Esophagus squamous epithelium (tissue), 5 donors: ENCODE results near the gene GTF2I. TPM values are rescaled to one million over a fixed set of nuclear protein-coding genes. Genes with fewer than 3 reads are reported as not detected.

Source experiments
- DNase-seq: peaks from one replicate; lab custom pipeline; 2025; lab: John Stamatoyannopoulos, UW
- H3K27ac ChIP-seq, 4 donors: fragments of 200-600 bp; sonication (generic); one replicate each; pipeline ENCODE4 v1.5.1; 2016 to 2019; ENCODE audit warnings: mild to moderate bottlenecking in 1 of 4
- H3K27me3 ChIP-seq, 4 donors: fragments of 200-600 bp; sonication (generic); 1 replicate in 3 of 4; 2 replicates in 1 of 4; pipeline versions ENCODE4 v1.5.1 to v1.6.0; 2017 to 2021; ENCODE audit warnings: antibody characterized with exemption in 1 of 4
- H3K36me3 ChIP-seq, 3 donors: fragments of 200-600 bp; sonication (generic); one replicate each; pipeline ENCODE4 v1.5.1; 2016 to 2019
- H3K4me1 ChIP-seq, 3 donors: fragments of 200-600 bp; sonication (generic); one replicate each; pipeline ENCODE4 v1.5.1; 2017 to 2019
- H3K4me3 ChIP-seq, 4 donors: fragments of 200-600 bp; sonication (generic); 1 replicate in 3 of 4; 2 replicates in 1 of 4; pipeline ENCODE4 v1.5.1; 2016 to 2019; ENCODE audit warnings: mild to moderate bottlenecking in 2 of 4, moderate library complexity in 1 of 4
- H3K9me3 ChIP-seq, 3 donors: fragments of 200-600 bp; sonication (generic); one replicate each; pipeline ENCODE4 v1.5.1; 2016 to 2019
- POLR2A ChIP-seq, 4 donors: fragments of 450-650 bp; IDR thresholded peaks; one replicate each; pipeline ENCODE4 v1.6.1; 2017; ENCODE audit warnings: antibody characterized with exemption in 4 of 4, mild to moderate bottlenecking in 4 of 4, moderate library complexity in 3 of 4
- whole genome bisulfite sequencing, 2 donors: methylation state at CpG; one replicate each; pipeline ENCODE4 v1.1.5; 2018; 5-methylcytosine and 5-hydroxymethylcytosine counted together
- intact Hi-C: fragments of 100-400 bp; cut with DNase I; formaldehyde crosslinking; loops from one replicate; pipeline ENCODE4 v1.15.0; 2022
- total RNA-seq, 4 donors: library from RNA; depleted of rRNA; stranded (reverse); fragments of >200 nt; gene quantifications; one replicate each; pipeline ENCODE4 v1.1.0, GENCODE V29; 2016
- TF ChIP-seq, protein P1 (sequence below), 6 experiments: fragments of 450-650 bp in 4 of 6; fragments of 200-600 bp in 2 of 6; sonication (generic) in 2 of 6; IDR thresholded peaks; one replicate each; pipeline ENCODE4 v1.5.1; 2016 to 2019; ENCODE audit warnings: antibody characterized with exemption in 6 of 6, mild to moderate bottlenecking in 4 of 6, moderate library complexity in 4 of 6
- donor health status: DM: yes; HTN: yes; CAD: no.

The GTF2I gene
- total RNA-seq, 4 donors from 2014 or later: 104 to 146 (median 129) TPM

DNA sequence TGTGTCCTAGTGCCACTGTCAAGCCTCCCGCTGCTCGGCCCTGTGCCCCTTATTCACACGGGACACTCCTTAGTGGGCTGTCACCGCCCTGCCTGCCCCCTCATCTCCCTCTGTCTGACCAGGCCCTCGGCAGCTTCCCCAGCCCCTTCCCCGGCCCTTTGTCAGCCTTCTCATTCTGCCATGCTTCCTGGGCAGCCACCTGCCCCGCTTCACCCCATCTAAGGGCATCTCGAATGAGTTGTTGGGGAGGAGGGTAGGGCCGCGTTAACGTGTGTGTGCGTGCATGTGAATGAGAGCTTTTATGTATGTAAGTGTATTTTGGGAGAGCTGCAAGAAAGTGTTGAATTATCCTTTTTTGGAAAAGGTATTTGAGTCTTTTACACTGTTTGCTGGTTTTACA lies 49.7 kb downstream of the GTF2I start:
- Histone ChIP-seq H3K36me3 (peaks cover 17 to 100% (median 47%) of the 10 kb centered on the region in 3 donors), H3K4me3 (no peak overlapping the region), H3K27me3 (no peaks in the 10 kb centered on the region), H3K27ac (no peak overlapping the region), H3K9me3 (no peaks in the 10 kb centered on the region), H3K4me1 (no peaks in the 10 kb centered on the region)
- WGBS, 2 donors: 84 to 85% methylated on average over 10 of the region's 12 CpGs
- DNase-seq: no peak
- intact Hi-C loops: no loop called here
- TF ChIP-seq, protein P1, sequence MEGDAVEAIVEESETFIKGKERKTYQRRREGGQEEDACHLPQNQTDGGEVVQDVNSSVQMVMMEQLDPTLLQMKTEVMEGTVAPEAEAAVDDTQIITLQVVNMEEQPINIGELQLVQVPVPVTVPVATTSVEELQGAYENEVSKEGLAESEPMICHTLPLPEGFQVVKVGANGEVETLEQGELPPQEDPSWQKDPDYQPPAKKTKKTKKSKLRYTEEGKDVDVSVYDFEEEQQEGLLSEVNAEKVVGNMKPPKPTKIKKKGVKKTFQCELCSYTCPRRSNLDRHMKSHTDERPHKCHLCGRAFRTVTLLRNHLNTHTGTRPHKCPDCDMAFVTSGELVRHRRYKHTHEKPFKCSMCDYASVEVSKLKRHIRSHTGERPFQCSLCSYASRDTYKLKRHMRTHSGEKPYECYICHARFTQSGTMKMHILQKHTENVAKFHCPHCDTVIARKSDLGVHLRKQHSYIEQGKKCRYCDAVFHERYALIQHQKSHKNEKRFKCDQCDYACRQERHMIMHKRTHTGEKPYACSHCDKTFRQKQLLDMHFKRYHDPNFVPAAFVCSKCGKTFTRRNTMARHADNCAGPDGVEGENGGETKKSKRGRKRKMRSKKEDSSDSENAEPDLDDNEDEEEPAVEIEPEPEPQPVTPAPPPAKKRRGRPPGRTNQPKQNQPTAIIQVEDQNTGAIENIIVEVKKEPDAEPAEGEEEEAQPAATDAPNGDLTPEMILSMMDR (IDR thresholded peaks at IDR 0.05): no peak
- TF ChIP-seq POLR2A (IDR thresholded peaks at IDR 0.05): no peak

DNA sequence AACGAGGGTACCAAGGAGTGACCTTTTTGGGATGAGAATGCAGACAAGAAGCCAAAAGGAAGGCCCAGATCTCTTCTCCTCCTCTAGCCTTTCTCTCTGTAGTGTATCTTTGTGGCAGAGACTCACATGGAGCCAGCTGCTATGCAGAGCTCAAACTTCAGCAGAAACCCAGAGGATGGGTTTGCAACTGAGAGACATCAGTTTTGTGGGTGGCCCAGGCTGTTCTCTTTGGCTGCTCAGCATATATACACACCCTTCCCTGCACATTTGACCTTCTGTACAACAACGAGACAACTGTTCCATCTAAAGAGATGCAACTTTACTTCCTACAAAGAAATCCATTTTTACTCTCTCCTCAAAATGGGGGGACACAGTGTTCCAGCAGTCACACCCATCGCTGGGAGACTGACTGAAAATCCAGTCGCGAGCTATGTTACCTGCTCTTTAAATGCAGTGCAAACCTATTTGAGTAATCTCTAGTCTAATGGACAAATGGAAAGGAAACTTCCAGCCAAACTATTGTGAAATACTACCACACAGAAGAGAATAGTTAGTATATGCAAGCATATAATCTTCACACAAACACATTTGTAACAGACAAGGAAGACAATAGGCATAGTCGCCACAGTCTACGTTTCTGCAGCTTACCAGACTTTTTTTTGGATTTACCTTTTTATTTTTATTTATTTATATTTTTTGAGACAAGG lies 51.2 kb downstream of the GTF2I start:
- no peak for DNase-seq
- H3K27me3 ChIP-seq: no peaks in the 10 kb centered on the region
- intact Hi-C loops: no loop called here
- no peak overlapping the region for H3K27ac ChIP-seq
- H3K36me3 ChIP-seq: peaks cover 17 to 100% (median 42%) of the 10 kb centered on the region in 3 donors
- H3K4me1 ChIP-seq: no peaks in the 10 kb centered on the region
- 74 to 79% methylated on average over 6 to 7 of the region's 7 CpGs for WGBS, 2 donors
- H3K4me3 ChIP-seq: no peak overlapping the region
- no peak for TF ChIP-seq POLR2A (IDR thresholded peaks at IDR 0.05)
- TF ChIP-seq, protein P1 (IDR thresholded peaks at IDR 0.05): no peak
- peaks cover 0 to 4% (median 0%) of the 10 kb centered on the region in 3 donors for H3K9me3 ChIP-seq

DNA sequence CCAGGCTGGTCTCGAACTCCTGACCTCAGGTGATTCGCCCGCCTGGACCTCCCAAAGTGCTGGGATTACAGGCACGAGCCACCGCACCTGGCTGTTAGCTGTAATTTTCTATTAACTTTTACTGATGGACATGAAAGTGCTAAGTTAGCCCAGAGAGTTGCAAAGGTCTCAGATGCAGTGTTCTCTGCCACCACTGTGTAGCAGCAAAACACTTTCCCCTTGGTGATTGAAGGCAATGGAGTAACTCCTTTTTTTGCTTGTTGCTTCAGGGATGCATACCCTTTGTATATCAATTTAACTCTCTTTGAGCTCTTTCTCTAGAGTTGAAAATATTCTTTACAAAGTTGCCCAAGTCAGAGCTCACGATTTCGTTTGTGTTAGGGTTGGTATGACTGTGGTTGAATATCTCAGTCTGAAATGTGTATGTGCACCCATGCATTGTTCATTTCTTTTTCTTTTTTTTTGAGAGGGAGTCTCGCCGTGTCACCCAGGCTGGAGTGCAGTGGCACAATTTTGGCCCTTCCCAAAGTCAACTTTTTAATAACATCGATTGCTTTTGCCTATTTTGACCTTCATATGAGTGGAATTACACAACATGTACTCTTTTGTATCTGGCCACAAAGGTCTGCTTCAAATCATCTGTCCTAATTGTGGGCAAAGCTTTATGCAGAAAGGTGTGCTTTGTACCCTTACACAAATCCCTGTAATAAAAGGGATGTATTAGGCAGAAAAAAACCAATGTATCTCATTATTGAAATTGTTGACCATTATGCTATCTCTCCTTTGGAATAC lies 52.6 kb downstream of the GTF2I start:
- no peak overlapping the region for H3K4me3 ChIP-seq
- no peak overlapping the region for H3K27ac ChIP-seq
- peaks cover 0 to 4% (median 0%) of the 10 kb centered on the region in 3 donors for H3K9me3 ChIP-seq
- WGBS, 2 donors: 90 to 92% methylated on average over 6 to 10 of the region's 10 CpGs
- no peaks in the 10 kb centered on the region for H3K4me1 ChIP-seq
- H3K27me3 ChIP-seq: no peaks in the 10 kb centered on the region
- no peak for DNase-seq
- no peak for TF ChIP-seq POLR2A (IDR thresholded peaks at IDR 0.05)
- TF ChIP-seq, protein P1 (IDR thresholded peaks at IDR 0.05): peak in 2 of 6 experiments; percentile 4 to 34
- H3K36me3 ChIP-seq: peaks cover 17 to 100% (median 34%) of the 10 kb centered on the region in 3 donors
- intact Hi-C loops: no loop called here

DNA sequence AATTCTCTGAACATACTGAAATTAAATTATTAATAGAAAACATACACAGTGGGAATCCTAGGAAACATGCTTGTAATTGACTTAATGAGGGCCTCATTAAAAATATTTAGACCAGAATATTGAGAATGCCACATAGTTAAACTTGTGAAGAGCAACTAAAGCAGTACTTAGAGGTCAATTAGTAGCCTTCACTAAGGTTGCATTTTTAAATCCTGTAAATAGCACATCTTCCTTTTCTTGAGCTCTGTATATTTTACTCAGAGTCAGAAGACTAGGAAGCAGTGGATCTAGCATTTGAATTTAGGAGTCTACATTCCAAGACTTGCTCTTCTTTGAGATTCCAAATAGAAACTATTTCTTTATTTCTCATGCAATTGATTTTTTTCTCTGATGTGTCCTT lies 56.0 kb downstream of the GTF2I start:
- Histone ChIP-seq H3K4me3 (no peak overlapping the region), H3K4me1 (no peaks in the 10 kb centered on the region), H3K27me3 (no peaks in the 10 kb centered on the region), H3K36me3 (peaks cover 5 to 100% (median 23%) of the 10 kb centered on the region in 3 donors), H3K27ac (no peak overlapping the region), H3K9me3 (peaks cover 0 to 4% (median 0%) of the 10 kb centered on the region in 3 donors)
- no peak for DNase-seq
- intact Hi-C loops: no loop called here
- no peak for TF ChIP-seq POLR2A (IDR thresholded peaks at IDR 0.05)
- TF ChIP-seq, protein P1 (IDR thresholded peaks at IDR 0.05): no peak

DNA sequence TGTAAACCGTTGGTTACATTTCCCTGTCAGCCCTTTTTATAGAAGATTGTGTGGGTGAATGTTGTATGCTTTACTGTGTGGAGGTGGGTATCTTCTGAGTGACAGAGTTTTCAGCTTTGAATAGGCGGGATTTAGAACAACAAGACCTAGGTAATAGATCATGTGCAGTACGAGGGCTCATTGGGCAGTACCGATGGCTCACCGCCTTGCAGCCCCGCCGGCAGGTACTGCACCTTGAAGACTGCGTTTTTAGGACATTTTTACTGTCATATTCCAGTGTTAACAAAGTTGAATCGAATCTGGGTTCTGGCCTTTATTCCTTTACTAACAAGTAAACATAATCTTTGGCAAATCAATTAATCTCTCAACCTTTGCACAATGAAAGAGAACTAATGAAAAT lies 60.4 kb downstream of the GTF2I start:
- no peak overlapping the region for H3K27ac ChIP-seq
- intact Hi-C loops: no loop called here
- TF ChIP-seq POLR2A (IDR thresholded peaks at IDR 0.05): no peak
- TF ChIP-seq, protein P1 (IDR thresholded peaks at IDR 0.05): no peak
- H3K27me3 ChIP-seq: no peaks in the 10 kb centered on the region
- peaks cover 0 to 100% (median 23%) of the 10 kb centered on the region in 3 donors for H3K36me3 ChIP-seq
- H3K9me3 ChIP-seq: peaks cover 0 to 4% (median 0%) of the 10 kb centered on the region in 3 donors
- no peak for DNase-seq
- WGBS, 2 donors: 78 to 86% methylated on average over 9 of the region's 9 CpGs
- H3K4me1 ChIP-seq: no peaks in the 10 kb centered on the region
- no peak overlapping the region for H3K4me3 ChIP-seq
